ENCODE measurements around the gene AKAP11. TPM values are rescaled to one million over a fixed set of nuclear protein-coding genes. Genes with fewer than 3 reads are reported as not detected.

AKAP11 gene
- polyA plus RNA-seq, 5 donors: 29.9 to 49.0 (median 41.9) TPM

GRCh38 chr13:42274386-42275097 is 2.6 kb downstream of the AKAP11 start:
- DNase-seq: no peak

- no peak for DNase-seq
These were observed 3.1 kb downstream of the AKAP11 start for GRCh38 chr13:42275098-42275471.

GRCh38 chr13:42275506-42275905 is 3.6 kb downstream of the AKAP11 start:
- DNase-seq: no peak

- no peak for DNase-seq
These were observed 4.7 kb downstream of the AKAP11 start for GRCh38 chr13:42276683-42277082.

- DNase-seq: no peak
These were observed 5.8 kb downstream of the AKAP11 start for GRCh38 chr13:42277618-42278276.

- no peak for DNase-seq
These were observed 7.1 kb downstream of the AKAP11 start for GRCh38 chr13:42279080-42279479.

- no peak for DNase-seq
These were observed 8.0 kb downstream of the AKAP11 start for GRCh38 chr13:42279986-42280385.

- DNase-seq: no peak
These were observed 8.6 kb downstream of the AKAP11 start for GRCh38 chr13:42280537-42280936.

GRCh38 chr13:42283574-42283973 is 11.6 kb downstream of the AKAP11 start:
- no peak for DNase-seq

GRCh38 chr13:42284068-42284467 is 12.1 kb downstream of the AKAP11 start:
- no peak for DNase-seq

- no peak for DNase-seq
These were observed 26.4 kb downstream of the AKAP11 start for GRCh38 chr13:42298392-42298791.

GRCh38 chr13:42305503-42305902 is 33.6 kb downstream of the AKAP11 start:
- DNase-seq: no peak

GRCh38 chr13:42307461-42307860 is 35.5 kb downstream of the AKAP11 start:
- DNase-seq: no peak

GRCh38 chr13:42312817-42313431 is 41.0 kb downstream of the AKAP11 start:
- no peak for DNase-seq

- no peak for DNase-seq
These were observed 46.6 kb downstream of the AKAP11 start for GRCh38 chr13:42318570-42318969.

GRCh38 chr13:42320375-42320787 is 48.4 kb downstream of the AKAP11 start:
- DNase-seq: no peak

- no peak for DNase-seq
These were observed 50.9 kb downstream of the AKAP11 start for GRCh38 chr13:42322806-42323205.

GRCh38 chr13:42324704-42325103 is 52.8 kb downstream of the AKAP11 start:
- no peak for DNase-seq

GRCh38 chr13:42327725-42328124 is 55.8 kb downstream of the AKAP11 start:
- DNase-seq: no peak

- DNase-seq: no peak
These were observed 56.7 kb downstream of the AKAP11 start for GRCh38 chr13:42328672-42329071.

- no peak for DNase-seq
These were observed 57.3 kb downstream of the AKAP11 start for GRCh38 chr13:42329239-42329638.

GRCh38 chr13:42331009-42331408 is 59.1 kb downstream of the AKAP11 start:
- DNase-seq: no peak

All from right lung (tissue), 5 donors.